OCI-LY3 (cell line): ENCODE measurements around the gene ACY1.

Source experiments
- EZH2phosphoT487 ChIP-seq: fragments of 200-600 bp; shearing (Covaris generic); IDR thresholded peaks from 2 replicates; pipeline ENCODE4 v1.6.1; 2018; ENCODE audit warnings: antibody characterized with exemption, mixed run types, low read depth
- TF ChIP-seq, protein P1 (sequence below): fragments of 200-600, 300-600 bp; sonication (generic); IDR thresholded peaks from 2 replicates; pipeline ENCODE4 v1.5.1; 2014; ENCODE audit warnings: antibody characterized with exemption, low read length, low read depth

DNA sequence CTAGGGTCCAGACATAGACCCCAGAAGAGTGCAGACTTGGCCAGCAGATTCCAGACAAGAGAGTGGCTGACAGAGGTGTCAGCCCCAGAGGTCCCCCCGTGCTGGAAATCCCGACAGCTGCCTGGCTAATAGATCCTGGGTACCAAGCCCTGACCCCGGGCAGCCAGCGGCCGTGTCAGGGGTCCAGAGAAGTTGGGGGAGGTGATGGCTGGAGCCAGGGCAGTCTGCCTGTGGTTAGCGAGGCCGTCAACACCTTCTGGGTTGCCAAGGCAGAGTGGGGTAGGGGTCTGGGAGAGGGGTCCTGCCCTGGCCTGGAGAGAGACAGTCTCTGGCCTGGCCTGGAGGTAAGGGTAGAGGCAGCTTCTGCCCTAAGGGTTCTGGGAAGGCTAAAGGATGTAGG lies 37.5 kb downstream of the ACY1 start:
- TF ChIP-seq, protein P1, sequence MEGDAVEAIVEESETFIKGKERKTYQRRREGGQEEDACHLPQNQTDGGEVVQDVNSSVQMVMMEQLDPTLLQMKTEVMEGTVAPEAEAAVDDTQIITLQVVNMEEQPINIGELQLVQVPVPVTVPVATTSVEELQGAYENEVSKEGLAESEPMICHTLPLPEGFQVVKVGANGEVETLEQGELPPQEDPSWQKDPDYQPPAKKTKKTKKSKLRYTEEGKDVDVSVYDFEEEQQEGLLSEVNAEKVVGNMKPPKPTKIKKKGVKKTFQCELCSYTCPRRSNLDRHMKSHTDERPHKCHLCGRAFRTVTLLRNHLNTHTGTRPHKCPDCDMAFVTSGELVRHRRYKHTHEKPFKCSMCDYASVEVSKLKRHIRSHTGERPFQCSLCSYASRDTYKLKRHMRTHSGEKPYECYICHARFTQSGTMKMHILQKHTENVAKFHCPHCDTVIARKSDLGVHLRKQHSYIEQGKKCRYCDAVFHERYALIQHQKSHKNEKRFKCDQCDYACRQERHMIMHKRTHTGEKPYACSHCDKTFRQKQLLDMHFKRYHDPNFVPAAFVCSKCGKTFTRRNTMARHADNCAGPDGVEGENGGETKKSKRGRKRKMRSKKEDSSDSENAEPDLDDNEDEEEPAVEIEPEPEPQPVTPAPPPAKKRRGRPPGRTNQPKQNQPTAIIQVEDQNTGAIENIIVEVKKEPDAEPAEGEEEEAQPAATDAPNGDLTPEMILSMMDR: no peak
- no peak for TF ChIP-seq EZH2phosphoT487
